Hematopoietic multipotent progenitor cell treated with erythropoietin and hydrocortisone succinate and interleukin-3 and kit ligand, for 8 days (in vitro differentiated cells): ENCODE measurements around the gene TANGO2.
A peak's percentile ranks its signal among the peaks of the same experiment; 100 is the strongest.

Experiments
- DNase-seq: peaks from one replicate; pipeline ENCODE4 v3.0.0-alpha.2; 2015

Gene TANGO2

DNA sequence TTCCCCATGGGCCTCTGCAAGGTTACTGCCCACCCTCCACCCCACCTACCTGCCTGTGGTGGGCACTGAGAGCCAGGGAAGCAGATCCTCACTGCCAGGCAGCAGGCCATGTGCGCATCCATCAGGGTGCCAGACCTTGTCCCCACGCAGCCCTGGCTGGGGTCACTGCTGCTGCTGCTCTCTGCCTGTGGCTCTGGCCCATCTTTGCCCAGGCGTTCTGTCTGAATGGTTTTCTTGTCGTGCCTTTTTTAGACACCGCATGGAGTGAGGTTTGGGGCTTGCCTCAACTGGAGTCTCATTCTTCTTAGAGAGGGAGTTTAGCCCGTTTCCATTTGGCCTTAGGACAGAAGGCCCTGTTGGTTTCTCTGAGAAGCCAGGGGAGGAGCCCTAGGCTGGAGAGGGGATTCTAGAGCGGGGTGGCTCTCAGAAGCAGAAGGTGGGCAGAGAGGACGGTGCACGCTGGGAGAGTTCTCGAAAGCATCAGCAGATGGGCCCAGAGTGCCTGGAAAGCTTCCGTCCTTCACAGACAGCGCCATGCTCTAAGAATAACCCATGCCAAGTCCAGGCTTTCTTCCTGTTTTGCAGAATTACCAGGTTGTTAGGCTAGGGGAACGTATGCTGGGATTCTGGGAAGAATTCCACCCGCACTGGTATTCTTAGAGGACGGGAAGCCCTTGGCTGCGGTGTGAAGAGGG, 8.1 kb downstream of the TANGO2 start:
- no peak for DNase-seq

- DNase-seq: no peak
Measured at GRCh38 chr22:20029550-20030225, 8.8 kb downstream of the TANGO2 start.

DNA sequence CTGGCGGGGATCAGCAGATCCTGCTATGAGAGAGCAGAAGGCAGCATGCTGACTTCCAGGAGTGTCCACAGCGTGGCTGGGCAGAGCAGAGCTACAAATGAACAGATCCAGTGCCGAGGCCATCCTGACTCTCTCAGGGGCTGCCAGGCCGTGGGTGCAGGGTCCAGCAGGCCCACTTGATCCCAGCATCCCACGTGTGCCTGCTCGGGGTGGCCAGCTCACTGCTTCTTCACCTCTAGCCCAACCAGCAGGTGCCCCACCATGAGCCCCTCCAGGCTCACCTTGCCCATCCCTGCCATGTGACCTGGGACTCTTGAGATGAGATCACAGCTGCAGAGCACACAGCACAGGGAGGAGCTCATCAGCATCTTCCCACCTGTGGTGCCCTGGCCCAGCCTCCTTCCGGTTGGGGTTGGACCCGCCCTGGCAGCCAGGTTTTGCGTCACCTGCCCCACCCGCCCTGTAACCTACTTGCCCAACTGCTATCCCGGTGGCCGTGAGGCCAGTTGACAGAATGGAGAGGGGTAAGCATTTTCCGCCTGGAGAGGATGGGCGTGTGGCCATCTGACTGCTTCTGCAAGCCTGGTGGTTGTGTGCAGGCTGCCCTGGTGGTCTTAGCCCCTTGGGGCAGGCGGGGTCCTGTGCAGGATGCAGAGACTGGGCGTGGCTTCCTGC, 11.0 kb downstream of the TANGO2 start:
- no peak for DNase-seq

GRCh38 chr22:20032407-20032991, 11.6 kb downstream of the TANGO2 start:
- DNase-seq: no peak

DNA sequence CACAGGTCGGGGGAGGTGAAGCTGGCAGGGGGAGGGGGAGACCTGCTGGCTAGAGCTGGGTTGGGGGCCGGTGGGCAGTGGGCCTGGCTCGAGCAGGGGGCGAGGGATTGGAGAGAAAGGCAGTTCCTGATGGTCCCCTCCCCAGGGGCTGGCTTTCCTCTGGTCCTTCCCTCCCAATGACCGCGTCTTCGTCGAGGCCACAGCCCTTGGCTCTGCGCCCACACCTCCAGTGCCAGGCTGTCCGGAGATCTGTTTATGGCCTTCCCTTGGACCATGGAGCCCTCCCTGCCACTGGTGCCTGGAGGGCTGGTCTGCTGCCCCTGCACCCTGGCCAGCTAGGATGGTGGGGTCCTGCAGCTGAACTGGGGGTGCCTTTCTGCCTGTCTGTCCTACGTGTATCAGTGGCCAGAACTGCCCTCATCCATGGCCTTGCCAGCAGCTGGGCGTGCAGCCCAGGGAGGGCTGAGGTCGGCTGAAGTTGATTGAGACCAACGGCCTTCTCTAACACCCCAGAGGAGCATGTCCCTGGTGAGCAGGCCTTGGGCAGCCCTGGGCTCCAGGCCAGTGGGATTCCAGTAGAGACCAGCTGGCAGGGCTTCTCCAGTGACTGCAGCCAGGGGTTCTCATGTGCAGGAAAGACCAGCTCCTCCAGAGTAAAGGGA, 12.3 kb downstream of the TANGO2 start:
- no peak for DNase-seq

- DNase-seq: no peak
Measured at GRCh38 chr22:20034143-20034542, 13.2 kb downstream of the TANGO2 start.

DNA sequence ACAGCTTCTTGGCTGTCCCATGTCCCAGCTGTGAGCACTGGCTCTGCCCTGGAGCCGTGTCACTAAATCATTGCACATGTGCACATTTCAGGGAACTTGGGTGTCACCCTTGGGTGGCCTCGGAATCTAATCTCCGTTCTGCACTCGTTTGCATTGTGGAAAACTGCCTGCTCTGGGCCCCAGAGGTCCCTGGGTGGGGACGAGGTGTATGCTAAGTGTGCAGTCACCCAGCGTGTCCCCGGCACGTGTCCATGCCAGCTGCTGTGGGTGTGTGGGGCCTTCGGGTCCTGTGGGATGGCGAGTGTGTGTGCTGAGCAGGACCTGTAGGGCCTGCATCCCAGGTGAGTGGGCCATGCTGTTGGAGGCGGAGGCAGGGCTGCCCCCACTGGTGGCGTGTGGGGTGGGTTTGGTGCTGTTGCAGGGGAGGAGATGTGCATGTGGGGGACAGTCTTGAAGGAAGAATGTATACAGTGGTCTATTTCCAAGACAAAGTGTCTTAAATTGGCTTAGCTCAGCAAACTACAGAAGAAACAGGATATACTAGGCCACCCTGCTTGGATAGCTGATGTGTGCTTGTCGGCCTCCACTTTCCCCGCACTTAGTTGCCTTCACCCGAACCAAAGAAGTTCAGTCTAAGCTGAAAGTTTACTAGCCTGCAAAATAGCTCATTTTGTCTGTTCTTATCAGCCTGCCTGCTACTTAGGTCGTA, 14.6 kb downstream of the TANGO2 start:
- DNase-seq: peak; percentile 54

DNA sequence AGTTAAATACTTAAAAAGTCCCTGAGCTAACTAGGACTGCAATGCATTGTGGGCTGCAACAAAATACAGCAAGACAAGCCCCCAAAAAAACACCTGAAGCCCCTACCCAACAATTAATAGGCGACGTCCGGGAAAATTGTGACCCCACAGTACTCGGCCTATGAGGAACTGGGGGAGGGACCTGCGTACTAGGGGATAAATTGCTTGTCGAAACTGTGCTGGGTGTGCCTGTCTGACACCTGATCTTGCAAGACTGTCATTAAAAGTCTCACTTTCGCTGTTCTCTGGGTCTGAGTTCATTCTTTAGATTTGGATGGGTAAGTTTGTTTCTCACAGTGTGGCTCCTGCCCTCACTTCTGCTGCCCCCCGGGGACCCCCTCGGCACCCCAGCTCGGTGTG, 15.2 kb downstream of the TANGO2 start:
- no peak for DNase-seq

- no peak for DNase-seq
Measured at GRCh38 chr22:20036535-20037392, 15.9 kb downstream of the TANGO2 start.

DNA sequence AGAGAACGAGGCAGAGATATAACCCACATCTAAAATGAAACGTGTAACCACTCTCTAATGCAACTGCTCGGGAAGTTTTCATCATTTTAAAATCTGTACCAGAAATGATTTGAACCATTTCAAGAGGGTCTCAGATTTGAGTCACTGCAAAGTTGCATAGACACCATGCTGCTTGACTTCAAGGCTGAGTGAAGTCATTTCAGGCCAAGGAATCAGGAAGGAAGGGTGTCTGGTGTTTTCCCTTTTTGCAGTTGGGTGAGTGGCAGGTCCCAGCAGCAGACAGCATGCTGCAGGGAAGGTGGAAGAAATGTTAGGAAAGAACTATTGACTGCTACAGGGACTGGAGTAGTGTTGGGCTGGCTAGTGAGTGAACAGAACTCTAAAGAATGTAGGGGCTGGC, 16.5 kb downstream of the TANGO2 start:
- no peak for DNase-seq

DNA sequence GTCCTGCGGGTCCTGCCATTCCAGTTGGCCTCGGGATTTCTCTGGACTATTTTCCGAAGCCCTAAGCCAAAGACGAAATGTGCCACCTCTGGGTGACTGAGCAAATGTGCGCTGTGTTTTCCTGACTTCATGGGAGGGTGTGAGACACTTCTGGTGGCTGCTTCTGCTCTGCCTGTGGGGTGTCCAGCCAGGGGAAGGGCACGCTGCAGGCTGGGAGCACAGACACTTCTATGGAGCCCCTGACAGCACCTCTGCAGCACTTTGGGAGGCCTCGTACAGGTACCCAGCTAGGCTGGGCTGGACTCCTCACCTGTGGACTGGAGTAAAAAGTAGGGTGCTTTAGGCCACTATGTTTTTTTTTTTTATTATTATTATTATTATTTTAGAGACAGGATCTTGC, 17.7 kb downstream of the TANGO2 start:
- no peak for DNase-seq

GRCh38 chr22:20039683-20040325, 18.9 kb downstream of the TANGO2 start:
- no peak for DNase-seq

DNA sequence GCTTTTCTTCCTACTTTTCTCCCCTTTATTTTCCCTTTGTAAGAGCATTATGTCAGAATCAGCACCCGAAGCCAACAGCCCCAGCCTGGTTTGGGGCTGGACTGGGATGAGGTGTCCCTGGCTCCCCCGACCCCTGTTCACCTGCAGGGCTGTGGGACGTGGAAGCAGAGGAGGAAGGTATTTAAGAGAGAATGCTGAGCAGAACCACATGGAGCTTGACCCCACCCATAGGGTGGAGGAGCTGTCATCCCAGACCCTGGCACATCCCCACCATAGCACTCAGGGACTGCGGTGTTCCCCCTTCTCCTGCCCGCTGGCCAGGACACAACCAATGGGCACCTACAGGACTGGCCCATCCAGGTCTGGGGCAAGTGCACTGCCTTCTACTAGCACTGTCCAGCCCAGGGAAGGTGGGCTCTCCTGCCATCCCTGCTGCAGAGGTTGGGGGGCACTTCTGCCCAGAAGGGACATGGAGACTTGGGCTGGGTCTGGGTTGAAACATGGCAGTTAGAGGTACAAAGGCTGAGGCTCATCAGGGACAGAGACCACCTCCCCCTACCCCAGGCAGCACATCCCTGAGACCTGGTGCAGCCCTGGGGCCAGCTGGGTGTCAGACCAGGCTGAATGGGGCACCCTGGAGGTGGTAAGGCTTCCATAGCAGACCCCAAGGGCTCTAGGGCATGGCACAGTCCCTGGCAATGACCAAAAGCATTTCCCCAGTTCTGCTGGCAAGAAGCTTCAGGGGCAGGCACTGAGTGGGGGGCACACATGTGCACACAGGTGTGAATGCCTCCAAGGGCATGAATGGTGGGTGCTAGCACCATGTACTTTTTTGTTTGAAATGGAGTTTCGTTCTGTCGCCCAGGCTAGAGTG, 19.7 kb downstream of the TANGO2 start:
- no peak for DNase-seq

- DNase-seq: no peak
Measured at GRCh38 chr22:20043057-20043996, 22.4 kb downstream of the TANGO2 start.

DNA sequence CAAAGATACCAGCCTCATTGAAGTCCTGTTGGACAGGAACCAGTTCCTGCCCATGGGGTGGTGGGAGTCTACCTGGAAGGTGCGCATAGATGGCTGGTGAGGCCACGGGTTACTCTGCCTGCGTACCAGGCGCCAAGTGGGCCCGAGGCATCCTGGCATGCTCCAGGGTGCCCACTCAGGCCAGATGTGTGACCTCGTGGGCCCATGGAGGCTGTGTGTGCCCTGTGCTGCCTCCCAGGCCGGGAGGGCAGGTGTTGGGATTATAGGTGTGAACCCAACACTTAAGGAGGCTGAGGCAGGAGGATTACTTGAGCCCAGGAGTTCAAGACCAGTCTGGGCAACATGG, 23.1 kb downstream of the TANGO2 start:
- no peak for DNase-seq

DNA sequence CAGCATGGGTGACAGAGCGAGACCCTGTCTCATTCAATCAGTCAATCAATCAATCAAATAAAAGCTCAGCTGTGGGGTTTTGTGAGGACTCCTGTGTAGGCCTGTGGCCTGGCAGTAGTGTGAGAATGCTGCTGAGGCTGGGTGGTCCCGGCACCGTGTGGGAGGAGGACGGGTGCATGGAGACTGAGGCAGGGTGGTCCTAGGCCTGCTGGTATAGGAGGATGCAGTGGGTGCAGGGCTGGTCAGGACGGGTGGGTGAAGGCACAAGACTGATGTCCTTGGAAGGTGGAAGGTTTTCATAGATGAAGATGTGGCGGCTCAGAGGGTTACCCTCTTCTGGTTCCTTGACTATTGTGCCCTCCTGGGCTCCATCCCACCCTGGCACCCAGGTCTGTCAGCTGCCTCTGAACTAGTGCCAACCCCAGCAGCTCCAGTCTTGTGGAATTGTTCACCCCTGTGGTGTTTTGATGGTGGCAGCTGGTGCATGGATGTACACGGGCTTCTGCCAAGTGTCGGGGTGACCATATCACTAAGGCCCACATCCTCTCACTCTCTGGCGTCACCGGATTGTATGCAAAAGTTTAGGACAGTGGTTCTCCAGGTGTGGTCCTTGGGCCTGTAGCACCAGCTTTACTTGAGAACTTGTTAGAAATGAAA, 23.7 kb downstream of the TANGO2 start:
- no peak for DNase-seq

GRCh38 chr22:20046730-20047129, 25.8 kb downstream of the TANGO2 start:
- no peak for DNase-seq

DNA sequence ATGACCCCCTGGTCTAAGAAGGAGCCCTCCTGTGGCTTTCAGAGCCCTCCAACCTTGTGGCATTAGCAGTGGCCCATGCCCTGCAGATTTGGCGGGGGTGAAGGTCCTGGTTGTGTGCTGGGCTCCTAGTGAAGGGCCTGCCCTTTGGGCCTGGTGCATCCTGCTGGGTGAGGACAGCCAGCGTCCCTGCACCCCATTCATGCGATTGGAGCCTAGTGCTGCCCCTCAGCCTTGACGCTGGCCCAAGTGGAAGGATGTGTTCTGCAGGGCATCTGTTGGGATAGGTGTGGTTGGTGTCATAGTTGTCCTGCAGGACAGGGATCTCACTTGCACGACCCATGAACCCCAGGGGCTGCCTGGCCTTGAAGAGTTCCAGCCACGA, 31.0 kb downstream of the TANGO2 start:
- no peak for DNase-seq
